ENCODE data around the gene RCAN1.

- TF ChIP-seq CTCF (IDR thresholded peaks at IDR 0.05) = no peak
- TF ChIP-seq POLR2A (IDR thresholded peaks at IDR 0.05) = no peak
Measured at GRCh38 chr21:34552360-34553098, 62.4 kb downstream of the RCAN1 start.

All from suprapubic skin (tissue), 3 donors.